ENCODE measurements around the gene DCLRE1C. TPM values are rescaled to one million over a fixed set of nuclear protein-coding genes. Genes with fewer than 3 reads are reported as not detected.

DCLRE1C gene
- total and polyA plus RNA-seq, 2 experiments from 2014 or later, result 7.8 to 8.0 TPM

- H4K20me1 ChIP-seq (ENCODE audit: insufficient read depth, poor library complexity, severe bottlenecking), result no peaks in the 10 kb centered on the region
- H3K4me3 ChIP-seq, result no peak overlapping the region
- TF ChIP-seq EZH2 (IDR thresholded peaks at IDR 0.05; ENCODE audit: borderline replicate concordance) (no peak), EZH2phosphoT487 (IDR thresholded peaks at IDR 0.05; ENCODE audit: low read depth, severe bottlenecking, unreplicated experiment) (no peak)
- TF ChIP-seq, protein P1, sequence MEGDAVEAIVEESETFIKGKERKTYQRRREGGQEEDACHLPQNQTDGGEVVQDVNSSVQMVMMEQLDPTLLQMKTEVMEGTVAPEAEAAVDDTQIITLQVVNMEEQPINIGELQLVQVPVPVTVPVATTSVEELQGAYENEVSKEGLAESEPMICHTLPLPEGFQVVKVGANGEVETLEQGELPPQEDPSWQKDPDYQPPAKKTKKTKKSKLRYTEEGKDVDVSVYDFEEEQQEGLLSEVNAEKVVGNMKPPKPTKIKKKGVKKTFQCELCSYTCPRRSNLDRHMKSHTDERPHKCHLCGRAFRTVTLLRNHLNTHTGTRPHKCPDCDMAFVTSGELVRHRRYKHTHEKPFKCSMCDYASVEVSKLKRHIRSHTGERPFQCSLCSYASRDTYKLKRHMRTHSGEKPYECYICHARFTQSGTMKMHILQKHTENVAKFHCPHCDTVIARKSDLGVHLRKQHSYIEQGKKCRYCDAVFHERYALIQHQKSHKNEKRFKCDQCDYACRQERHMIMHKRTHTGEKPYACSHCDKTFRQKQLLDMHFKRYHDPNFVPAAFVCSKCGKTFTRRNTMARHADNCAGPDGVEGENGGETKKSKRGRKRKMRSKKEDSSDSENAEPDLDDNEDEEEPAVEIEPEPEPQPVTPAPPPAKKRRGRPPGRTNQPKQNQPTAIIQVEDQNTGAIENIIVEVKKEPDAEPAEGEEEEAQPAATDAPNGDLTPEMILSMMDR (IDR thresholded peaks at IDR 0.05; ENCODE audit: poor library complexity), result no peak
- H3K27me3 ChIP-seq, result no peaks in the 10 kb centered on the region
- no peaks in the 10 kb centered on the region for H3K36me3 ChIP-seq (replicated peaks; ENCODE audit: insufficient read depth, low read depth)
- no peak for DNase-seq (ENCODE audit: low spot score)
- H3K27ac ChIP-seq, result no peak overlapping the region
- no peaks in the 10 kb centered on the region for H3K4me1 ChIP-seq (ENCODE audit: insufficient read depth)
- 98% methylated on average over 3 of the region's 3 CpGs for WGBS (ENCODE audit: low lambda C conversion rate, missing lambda C conversion rate)
- H3K79me2 ChIP-seq, result peaks cover 95% of the 10 kb centered on the region
- no peaks in the 10 kb centered on the region for H3K9me3 ChIP-seq (ENCODE audit: low read depth)
- no peak overlapping the region for H3K4me2 ChIP-seq
- no peaks in the 10 kb centered on the region for H3K9me2 ChIP-seq (replicated peaks; ENCODE audit: insufficient read depth)
- H2AFZ ChIP-seq, result no peak overlapping the region
Observed at GRCh38 chr10:14884082-14884481, 69.8 kb downstream of the DCLRE1C start.

- no peaks in the 10 kb centered on the region for H3K27me3 ChIP-seq
- no peaks in the 10 kb centered on the region for H4K20me1 ChIP-seq (ENCODE audit: insufficient read depth, poor library complexity, severe bottlenecking)
- peak overlapping the region; percentile 89 for H3K4me3 ChIP-seq
- H3K9me2 ChIP-seq (replicated peaks; ENCODE audit: insufficient read depth), result no peaks in the 10 kb centered on the region
- H3K9me3 ChIP-seq (ENCODE audit: low read depth), result no peaks in the 10 kb centered on the region
- H3K4me2 ChIP-seq, result peak overlapping the region; percentile 94
- peaks cover 10% of the 10 kb centered on the region for H3K4me1 ChIP-seq (ENCODE audit: insufficient read depth)
- peaks cover 81% of the 10 kb centered on the region for H3K79me2 ChIP-seq
- TF ChIP-seq EZH2phosphoT487 (IDR thresholded peaks at IDR 0.05; ENCODE audit: low read depth, severe bottlenecking, unreplicated experiment) (no peak), EZH2 (IDR thresholded peaks at IDR 0.05; ENCODE audit: borderline replicate concordance) (no peak)
- TF ChIP-seq, protein P1 (IDR thresholded peaks at IDR 0.05; ENCODE audit: poor library complexity), result no peak
- DNase-seq (ENCODE audit: low spot score), result peak; percentile 17
- H2AFZ ChIP-seq, result peak overlapping the region; percentile 92
- H3K27ac ChIP-seq, result no peak overlapping the region
- H3K36me3 ChIP-seq (replicated peaks; ENCODE audit: insufficient read depth, low read depth), result no peaks in the 10 kb centered on the region
- 42% methylated on average over 7 of the region's 7 CpGs for WGBS (ENCODE audit: low lambda C conversion rate, missing lambda C conversion rate)
Observed at GRCh38 chr10:14880229-14880628, 73.7 kb downstream of the DCLRE1C start.

- Histone ChIP-seq H4K20me1 (ENCODE audit: insufficient read depth, poor library complexity, severe bottlenecking) (no peaks in the 10 kb centered on the region), H3K9me3 (ENCODE audit: low read depth) (no peaks in the 10 kb centered on the region), H3K36me3 (replicated peaks; ENCODE audit: insufficient read depth, low read depth) (no peaks in the 10 kb centered on the region), H3K79me2 (peaks cover 79% of the 10 kb centered on the region), H3K4me3 (peak overlapping the region; percentile 89), H3K9me2 (replicated peaks; ENCODE audit: insufficient read depth) (no peaks in the 10 kb centered on the region), H3K27me3 (no peaks in the 10 kb centered on the region), H2AFZ (peak overlapping the region; percentile 92), H3K4me1 (ENCODE audit: insufficient read depth) (peaks cover 10% of the 10 kb centered on the region), H3K27ac (no peak overlapping the region), H3K4me2 (peak overlapping the region; percentile 94)
- no peak for TF ChIP-seq EZH2phosphoT487 (IDR thresholded peaks at IDR 0.05; ENCODE audit: low read depth, severe bottlenecking, unreplicated experiment)
- TF ChIP-seq, protein P1 (IDR thresholded peaks at IDR 0.05; ENCODE audit: poor library complexity), result no peak
- no peak for TF ChIP-seq EZH2 (IDR thresholded peaks at IDR 0.05; ENCODE audit: borderline replicate concordance)
- DNase-seq (ENCODE audit: low spot score), result no peak
- under 1% methylated on average over 5 of the region's 5 CpGs for WGBS (ENCODE audit: low lambda C conversion rate, missing lambda C conversion rate)
Observed at GRCh38 chr10:14879928-14880193, 74.0 kb downstream of the DCLRE1C start.
